Parathyroid adenoma (tissue), 2 donors: ENCODE results near the gene YAP1.

ENCODE experiments used
- H2AFZ ChIP-seq: fragments of 300-600 bp; sonication (generic); one replicate; pipeline ENCODE4 v1.7.0; 2017; ENCODE audit warnings: antibody characterized with exemption, mild to moderate bottlenecking
- H3K27ac ChIP-seq: fragments of 300-600 bp; sonication (generic); one replicate; pipeline ENCODE4 v1.7.0; 2017
- H3K27me3 ChIP-seq: fragments of 300-600 bp; sonication (generic); one replicate; pipeline ENCODE4 v1.7.0; 2017; ENCODE audit warnings: low read length; ENCODE audit not compliant: control insufficient read depth, insufficient read depth
- H3K36me3 ChIP-seq: fragments of 300-600 bp; sonication (generic); one replicate; pipeline ENCODE4 v1.7.0; 2017; ENCODE audit warnings: low read length; ENCODE audit not compliant: control insufficient read depth, insufficient read depth
- H3K4me1 ChIP-seq: fragments of 300-600 bp; sonication (generic); one replicate; pipeline ENCODE4 v1.7.0; 2017; ENCODE audit warnings: control low read depth
- H3K4me2 ChIP-seq: fragments of 300-600 bp; sonication (generic); one replicate; pipeline ENCODE4 v1.7.0; 2017; ENCODE audit warnings: low read length
- H3K4me3 ChIP-seq: fragments of 300-600 bp; sonication (generic); one replicate; pipeline ENCODE4 v1.7.0; 2017; ENCODE audit warnings: low read depth, low read length
- H3K79me2 ChIP-seq: fragments of 300-600 bp; sonication (generic); one replicate; pipeline ENCODE4 v1.7.0; 2017; ENCODE audit warnings: control low read depth
- H3K9ac ChIP-seq: fragments of 300-600 bp; sonication (generic); one replicate; pipeline ENCODE4 v1.7.0; 2017; ENCODE audit warnings: mild to moderate bottlenecking
- H3K9me3 ChIP-seq: fragments of 300-600 bp; sonication (generic); one replicate; pipeline ENCODE4 v1.7.0; 2017; ENCODE audit warnings: low read length; ENCODE audit not compliant: control insufficient read depth
- TF ChIP-seq, protein P1 (sequence below): fragments of 300-600 bp; sonication (generic); IDR thresholded peaks from one replicate; pipeline ENCODE4 v1.7.0; 2017; ENCODE audit warnings: antibody characterized with exemption, mild to moderate bottlenecking
- donor health status: primary hyperparathyroidism.

The YAP1 gene

DNA sequence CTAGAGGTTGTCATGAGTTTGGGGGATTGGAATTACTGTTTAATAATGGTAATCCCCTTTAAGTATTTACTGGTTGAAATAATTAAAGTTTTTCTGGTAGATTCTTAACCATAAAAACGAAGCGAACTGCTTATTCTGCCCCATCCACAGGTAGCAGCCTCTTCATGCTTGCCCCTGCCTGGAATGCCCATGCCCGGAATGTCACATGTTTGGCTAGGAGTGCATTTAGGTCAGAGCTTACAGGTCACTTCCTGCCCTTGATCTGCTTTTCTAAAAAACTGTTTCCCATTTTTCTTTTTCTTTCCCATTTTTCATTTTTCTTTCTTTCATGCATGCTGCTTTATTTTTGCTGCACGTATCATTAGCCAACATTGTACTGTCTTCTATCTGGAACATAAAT lies 69.1 kb downstream of the YAP1 start:
- Histone ChIP-seq H3K4me2 (no peak overlapping the region), H3K9me3 (no peaks in the 10 kb centered on the region), H3K79me2 (no peaks in the 10 kb centered on the region), H2AFZ (no peak overlapping the region), H3K4me1 (no peaks in the 10 kb centered on the region), H3K9ac (no peak overlapping the region), H3K4me3 (no peak overlapping the region), H3K36me3 (no peaks in the 10 kb centered on the region), H3K27me3 (no peaks in the 10 kb centered on the region), H3K27ac (no peak overlapping the region)
- TF ChIP-seq, protein P1, sequence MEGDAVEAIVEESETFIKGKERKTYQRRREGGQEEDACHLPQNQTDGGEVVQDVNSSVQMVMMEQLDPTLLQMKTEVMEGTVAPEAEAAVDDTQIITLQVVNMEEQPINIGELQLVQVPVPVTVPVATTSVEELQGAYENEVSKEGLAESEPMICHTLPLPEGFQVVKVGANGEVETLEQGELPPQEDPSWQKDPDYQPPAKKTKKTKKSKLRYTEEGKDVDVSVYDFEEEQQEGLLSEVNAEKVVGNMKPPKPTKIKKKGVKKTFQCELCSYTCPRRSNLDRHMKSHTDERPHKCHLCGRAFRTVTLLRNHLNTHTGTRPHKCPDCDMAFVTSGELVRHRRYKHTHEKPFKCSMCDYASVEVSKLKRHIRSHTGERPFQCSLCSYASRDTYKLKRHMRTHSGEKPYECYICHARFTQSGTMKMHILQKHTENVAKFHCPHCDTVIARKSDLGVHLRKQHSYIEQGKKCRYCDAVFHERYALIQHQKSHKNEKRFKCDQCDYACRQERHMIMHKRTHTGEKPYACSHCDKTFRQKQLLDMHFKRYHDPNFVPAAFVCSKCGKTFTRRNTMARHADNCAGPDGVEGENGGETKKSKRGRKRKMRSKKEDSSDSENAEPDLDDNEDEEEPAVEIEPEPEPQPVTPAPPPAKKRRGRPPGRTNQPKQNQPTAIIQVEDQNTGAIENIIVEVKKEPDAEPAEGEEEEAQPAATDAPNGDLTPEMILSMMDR, result no peak

DNA sequence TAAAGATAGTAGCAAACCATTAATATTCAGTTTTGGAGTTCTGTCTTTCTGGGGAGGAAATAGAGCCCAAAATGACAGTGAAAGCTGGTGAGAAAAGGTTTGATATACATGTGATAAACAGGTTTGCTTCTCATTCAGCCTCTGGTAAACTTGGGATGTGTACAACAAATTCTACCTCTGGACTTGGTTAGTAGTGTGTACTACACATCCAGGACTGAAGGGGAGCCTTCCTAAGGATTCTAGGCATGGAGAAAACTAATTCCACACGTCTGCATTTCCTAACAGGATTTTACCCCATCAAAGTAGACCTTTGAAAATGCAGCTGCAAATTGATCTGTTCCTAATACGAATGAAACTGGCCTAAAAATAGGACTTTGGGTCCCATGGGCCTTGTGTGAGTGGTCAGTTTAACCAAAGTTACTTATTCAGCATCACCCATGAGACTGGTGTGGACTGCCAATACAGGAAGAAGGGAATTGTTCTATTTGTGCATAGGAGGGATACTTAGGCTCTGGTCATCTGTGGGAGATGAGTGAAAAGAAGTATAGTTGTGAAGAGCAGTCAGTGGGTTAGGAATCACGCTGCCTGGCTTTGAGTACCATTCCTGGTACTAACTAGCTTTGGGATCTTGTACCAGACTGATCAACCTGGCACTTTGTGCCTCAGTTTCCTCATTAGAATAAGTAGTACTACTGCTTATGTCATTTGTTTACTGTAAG lies 74.2 kb downstream of the YAP1 start:
- no peaks in the 10 kb centered on the region for H3K4me1 ChIP-seq
- TF ChIP-seq, protein P1, result no peak
- no peaks in the 10 kb centered on the region for H3K9me3 ChIP-seq
- no peaks in the 10 kb centered on the region for H3K36me3 ChIP-seq
- H3K27ac ChIP-seq, result no peak overlapping the region
- H2AFZ ChIP-seq, result no peak overlapping the region
- no peak overlapping the region for H3K4me2 ChIP-seq
- H3K9ac ChIP-seq, result no peak overlapping the region
- no peaks in the 10 kb centered on the region for H3K79me2 ChIP-seq
- no peak overlapping the region for H3K4me3 ChIP-seq
- no peaks in the 10 kb centered on the region for H3K27me3 ChIP-seq

DNA sequence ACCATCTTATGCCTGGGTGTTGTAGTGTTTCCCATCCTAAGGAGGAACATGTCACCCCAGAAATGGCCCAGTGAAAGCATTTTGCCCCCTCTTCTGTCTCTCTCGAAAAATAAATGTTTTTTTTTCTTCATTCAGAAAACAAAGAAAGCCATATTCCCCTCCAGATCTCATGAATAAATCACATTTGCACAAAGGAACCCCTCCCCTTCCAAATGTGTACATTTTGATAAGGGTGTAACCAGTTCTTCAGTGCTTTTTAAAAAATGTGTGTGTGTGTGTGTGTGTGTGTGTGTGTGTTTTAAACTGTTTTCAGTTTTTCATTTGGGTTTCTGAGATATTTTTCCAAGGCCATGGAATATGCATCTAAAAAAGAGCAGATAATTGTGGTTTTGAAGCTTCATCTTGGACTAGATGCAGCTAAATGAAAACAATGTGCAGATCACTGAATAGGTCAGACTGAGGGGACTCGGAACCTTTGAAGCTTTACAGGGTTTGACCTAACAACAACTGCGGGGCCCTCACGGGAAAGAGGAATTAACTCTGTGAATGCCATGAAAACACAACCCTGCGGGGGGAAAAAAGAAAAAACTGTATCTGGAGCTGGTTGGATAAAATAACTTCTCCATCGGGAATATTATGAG lies 76.4 kb downstream of the YAP1 start:
- H3K36me3 ChIP-seq, result no peaks in the 10 kb centered on the region
- no peak overlapping the region for H3K4me3 ChIP-seq
- H3K9me3 ChIP-seq, result no peaks in the 10 kb centered on the region
- H3K27me3 ChIP-seq, result no peaks in the 10 kb centered on the region
- no peak overlapping the region for H3K4me2 ChIP-seq
- TF ChIP-seq, protein P1, result no peak
- H2AFZ ChIP-seq, result no peak overlapping the region
- H3K79me2 ChIP-seq, result no peaks in the 10 kb centered on the region
- H3K9ac ChIP-seq, result no peak overlapping the region
- H3K4me1 ChIP-seq, result no peaks in the 10 kb centered on the region
- H3K27ac ChIP-seq, result no peak overlapping the region

DNA sequence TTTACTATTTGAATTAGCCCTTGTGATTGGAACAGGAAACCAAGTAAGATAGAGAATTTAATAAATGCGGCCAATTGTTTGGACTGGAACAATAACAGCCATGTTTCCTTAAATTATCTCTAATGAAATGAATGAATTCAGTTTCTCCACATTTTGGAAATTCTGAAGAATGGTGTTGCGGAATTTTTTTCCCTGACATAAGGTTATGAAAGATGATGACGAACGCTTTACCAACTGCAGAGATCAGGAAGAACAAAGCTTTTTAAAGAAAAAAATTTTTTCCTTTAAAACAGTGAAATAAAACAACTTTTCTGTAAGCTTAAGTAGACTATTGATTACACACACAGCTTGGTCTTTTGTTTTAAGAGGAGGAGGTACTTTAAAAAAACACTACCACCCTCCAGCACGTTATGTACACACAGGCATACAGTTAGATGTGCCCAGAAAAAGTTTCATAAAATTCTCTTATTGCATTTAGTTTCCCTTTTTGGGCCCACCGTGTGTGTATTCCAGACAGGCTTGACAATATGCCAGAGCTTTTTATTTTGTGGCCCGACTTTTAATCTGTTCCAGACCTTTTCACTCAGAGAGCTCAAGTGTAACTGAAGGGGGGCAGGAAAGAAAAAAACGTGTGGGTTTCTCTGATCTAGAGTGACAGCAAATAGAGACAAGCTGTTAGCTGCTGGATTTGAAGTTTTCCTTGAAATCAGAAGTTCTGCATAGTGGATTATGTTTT lies 77.3 kb downstream of the YAP1 start:
- no peak overlapping the region for H3K4me3 ChIP-seq

More for the DNA sequence above, 77.3 kb downstream of the YAP1 start:
- Histone ChIP-seq H3K4me2 (no peak overlapping the region), H3K27ac (no peak overlapping the region), H3K4me1 (no peaks in the 10 kb centered on the region), H3K36me3 (no peaks in the 10 kb centered on the region), H3K27me3 (no peaks in the 10 kb centered on the region), H3K9ac (no peak overlapping the region), H3K79me2 (no peaks in the 10 kb centered on the region), H2AFZ (no peak overlapping the region), H3K9me3 (no peaks in the 10 kb centered on the region)
- TF ChIP-seq, protein P1, result no peak
